Fibroblast of pulmonary artery (primary cell): Measurements from ENCODE around the gene PALLD.
A peak's percentile ranks its signal among the peaks of the same experiment; 100 is the strongest.

Experiments used
- DNase-seq: peaks from one replicate; pipeline ENCODE4 v3.0.0-alpha.2; 2010; ENCODE audit warnings: low read depth
- H3K4me3 ChIP-seq: replicated peaks from 2 replicates; pipeline ENCODE4 v1.5.1; 2011; ENCODE audit warnings: low read depth, mild to moderate bottlenecking, control low read depth, low read length, moderate library complexity
- CTCF ChIP-seq: IDR thresholded peaks from 2 replicates; pipeline ENCODE4 v1.5.1; 2011; ENCODE audit warnings: mild to moderate bottlenecking, control low read depth, low read length, inconsistent platforms; ENCODE audit errors: missing control alignments

PALLD gene

GRCh38 chr4:168587411-168588125, 90.7 kb downstream of the PALLD start:
- DNase-seq, result peak; percentile 83
- TF ChIP-seq CTCF, result no peak
- no peak overlapping the region for H3K4me3 ChIP-seq

GRCh38 chr4:168588916-168589531, 92.2 kb downstream of the PALLD start:
- no peak for TF ChIP-seq CTCF
- no peak overlapping the region for H3K4me3 ChIP-seq
- peak; percentile 69 for DNase-seq

- no peak overlapping the region for H3K4me3 ChIP-seq
- TF ChIP-seq CTCF, result no peak
- no peak for DNase-seq
Measured at GRCh38 chr4:168592676-168593075, 95.8 kb downstream of the PALLD start.

GRCh38 chr4:168593399-168593798, 96.5 kb downstream of the PALLD start:
- TF ChIP-seq CTCF, result no peak
- DNase-seq, result no peak
- no peak overlapping the region for H3K4me3 ChIP-seq

DNA sequence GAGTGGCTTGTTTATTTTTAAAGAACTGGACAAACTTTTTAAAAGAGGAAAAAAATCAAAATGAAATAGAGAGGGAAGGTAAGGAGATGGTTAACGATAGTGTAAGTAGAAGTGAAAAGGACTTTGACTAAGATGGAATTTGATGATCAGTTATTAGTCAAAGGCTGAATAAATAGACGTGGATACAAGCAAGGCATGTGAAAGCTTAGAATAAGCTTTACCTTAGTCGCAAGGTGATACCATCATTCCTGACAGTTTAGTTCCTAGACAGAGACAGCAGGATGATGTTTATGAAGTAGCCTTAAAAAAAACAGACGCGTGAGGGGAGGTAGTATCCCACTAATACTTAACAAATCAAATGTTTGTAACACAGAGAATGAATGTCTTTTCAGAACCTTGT, 97.3 kb downstream of the PALLD start:
- H3K4me3 ChIP-seq, result no peak overlapping the region
- TF ChIP-seq CTCF, result no peak
- no peak for DNase-seq

DNA sequence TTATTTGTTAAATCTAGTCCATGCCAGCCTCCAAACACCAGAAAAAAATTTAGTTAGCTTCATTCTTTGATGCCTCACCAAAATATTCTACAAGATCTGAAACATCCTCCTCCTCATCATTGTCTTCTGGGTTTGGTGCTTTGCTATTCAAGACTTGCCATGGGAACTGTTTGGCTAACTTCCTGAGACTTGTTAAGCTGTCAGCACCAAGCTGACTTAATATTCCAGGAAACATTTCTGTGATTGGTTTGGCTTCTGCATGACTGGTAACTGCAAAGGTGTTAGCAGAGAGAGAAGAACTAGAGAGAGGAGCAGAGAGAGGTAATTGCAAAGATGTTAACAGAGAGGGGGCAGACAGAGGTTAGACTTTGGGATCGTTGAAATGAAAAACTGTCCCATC, 101.3 kb downstream of the PALLD start:
- DNase-seq, result peak; percentile 79
- no peak for TF ChIP-seq CTCF

More for the DNA sequence above, 101.3 kb downstream of the PALLD start:
- H3K4me3 ChIP-seq, result no peak overlapping the region
